ENCODE results near the gene TRIP12. TPM values are rescaled to one million over a fixed set of nuclear protein-coding genes. Genes with fewer than 3 reads are reported as not detected.

The TRIP12 gene
- total and polyA plus RNA-seq, 2 donors (not counting 3 experiments of a cell fraction or from before 2014, with no cell fraction given): 53.8 to 278 TPM

- POLR2A ChIA-PET: interaction anchor here (0.7 to 1.1 kb wide), 3 partner anchors 10 to 69 kb away, joined by 3 read pairs; no protein-coding TSS in a partner anchor
- dilution Hi-C loops (cut with MboI; ENCODE audit: extremely low pct_ligation_motif_present, low sequenced_read_pairs) (no loop called here), intact Hi-C loops (cut with micrococcal nuclease) (loop anchor here (1.0 kb wide), 1 partner anchor 70 kb away; the partner anchor contains the start of genes FBXO36 and TRIP12)
- Histone ChIP-seq H3K27me3 (ENCODE audit: control insufficient read depth in 2 of 2, insufficient read depth in 2 of 2, low read length in 2 of 2) (no peaks in the 10 kb centered on the region), H3K4me1 (ENCODE audit: control insufficient read depth, extremely low read depth, insufficient read depth, low read length) (peaks cover 57% of the 10 kb centered on the region), H3K4me3 (replicated peaks in 1 of 3; ENCODE audit: insufficient read depth in 1 of 3, low read depth in 1 of 3, low read length in 3 of 3) (peak overlapping the region in 1 of 3 experiments; percentile 37), H3K9me3 (replicated peaks; ENCODE audit: control insufficient read depth, insufficient read depth, low read length) (no peaks in the 10 kb centered on the region), H3K36me3 (ENCODE audit: control insufficient read depth in 2 of 2, extremely low read depth in 1 of 2, insufficient read depth in 2 of 2, low read length in 2 of 2) (peaks cover 0 to 2% of the 10 kb centered on the region in 2 experiments), H3K9me1 (replicated peaks; ENCODE audit: control insufficient read depth, extremely low read depth, insufficient read depth, low read length) (no peaks in the 10 kb centered on the region), H3K4me2 (ENCODE audit: insufficient read depth, low read length) (peak overlapping the region; percentile 92), H4K20me1 (replicated peaks; ENCODE audit: control insufficient read depth, extremely low read depth, insufficient read depth, low read length) (no peaks in the 10 kb centered on the region), H3K79me2 (ENCODE audit: control insufficient read depth, insufficient read depth, low read length) (peaks cover 79% of the 10 kb centered on the region), H3K27ac (ENCODE audit: insufficient read depth, low read depth, low read length) (peak overlapping the region; percentile 77), H2AFZ (ENCODE audit: low read depth, low read length) (no peak overlapping the region), H3K9ac (replicated peaks; ENCODE audit: extremely low read depth, insufficient read depth, low read length) (no peak overlapping the region)
- no TSS peak for BruUV-seq (replicated peaks)
- DNase-seq (ENCODE audit: low read depth, low spot score): peak; percentile 97
- peak; percentile 95 for FAIRE-seq
- TF ChIP-seq JUN (IDR thresholded peaks at IDR 0.05; ENCODE audit: borderline replicate concordance, insufficient read depth, insufficient read length, low read depth) (peak; percentile 80), POLR2AphosphoS5 (IDR thresholded peaks at IDR 0.05; ENCODE audit: insufficient read depth, low read depth, low read length) (peak; percentile 88), MYC (IDR thresholded peaks at IDR 0.05; ENCODE audit: low read depth, low read length) (no peak), EZH2 (IDR thresholded peaks at IDR 0.05; ENCODE audit: borderline replicate concordance, low read depth, low read length, severe bottlenecking) (no peak), CTCF (IDR thresholded peaks at IDR 0.05; ENCODE audit: extremely low read depth in 1 of 2, insufficient read depth in 1 of 2, low read depth in 1 of 2, low read length in 2 of 2) (no peak), FOS (IDR thresholded peaks at IDR 0.05; ENCODE audit: borderline replicate concordance, insufficient read depth, low read length) (peak; percentile 59), GATA2 (IDR thresholded peaks at IDR 0.05; ENCODE audit: insufficient read depth, insufficient read length, low read depth, low read length) (peak; percentile 72), MAX (IDR thresholded peaks at IDR 0.05; ENCODE audit: insufficient read depth, insufficient read length) (no peak), POLR2A (IDR thresholded peaks at IDR 0.05; ENCODE audit: low read depth, low read length) (peak; percentile 28)
- CTCF ChIA-PET: interaction anchor here (0.9 to 2.8 kb wide), 10 partner anchors 9 to 71 kb away, joined by 3 to 10 read pairs (median 6); no protein-coding TSS in a partner anchor
These were observed 69.2 kb downstream of the TRIP12 start for GRCh38 chr2:229852565-229852964.
